C4-2B (cell line): ENCODE results near the gene CRYGS.

ENCODE experiments used
- CTCF ChIP-seq: fragments of 450-650 bp; conservative IDR thresholded peaks from 2 replicates; pipeline ENCODE4 v1.5.1; 2017; ENCODE audit warnings: mild to moderate bottlenecking
- ZFX ChIP-seq: fragments of 450-650 bp; IDR thresholded peaks from 2 replicates; pipeline ENCODE4 v1.6.1; 2017

- TF ChIP-seq CTCF (no peak), ZFX (no peak)
Measured at GRCh38 chr3:186544281-186544680, at the start of gene CRYGS.
